Common myeloid progenitor, CD34-positive (primary cell): ENCODE data around the gene ZBTB17.

ENCODE experiments used
- CTCF ChIA-PET: fragments of 350-600 bp; sonication (Branson Sonifier 250); formaldehyde crosslinking; loops from one replicate; lab custom pipeline; 2021; ENCODE audit warnings: antibody characterized with exemption; lab: Charles Lee
- POLR2A ChIA-PET: fragments of 350-600 bp; sonication (Branson Sonifier 250); formaldehyde crosslinking; loops from one replicate; lab custom pipeline; 2021; ENCODE audit warnings: antibody characterized with exemption; lab: Charles Lee
- DNase-seq, 3 donors: peaks; one replicate each; pipeline versions ENCODE4 v3.0.0 to v3.0.0-alpha.2; 2013
- H3K27ac ChIP-seq, 2 experiments: 1 replicate in 1 of 2; 2 replicates in 1 of 2; pipeline ENCODE4 v1.7.0; 2013; ENCODE audit warnings: inconsistent platforms in 2 of 2, low read length in 2 of 2, mild to moderate bottlenecking in 2 of 2, low read depth in 1 of 2, moderate library complexity in 1 of 2; ENCODE audit not compliant: severe bottlenecking in 2 of 2, insufficient read depth in 1 of 2, poor library complexity in 1 of 2
- H3K27me3 ChIP-seq, 5 experiments: replicated peaks in 2 of 5; 1 replicate in 3 of 5; 2 replicates in 2 of 5; pipeline versions ENCODE4 v1.6.1 to v1.7.0; 2013; ENCODE audit warnings: low read length in 4 of 5, mild to moderate bottlenecking in 2 of 5, moderate library complexity in 2 of 5, inconsistent platforms in 1 of 5; ENCODE audit not compliant: insufficient read depth in 5 of 5, control insufficient read depth in 4 of 5
- H3K36me3 ChIP-seq, 4 experiments: 1 replicate in 2 of 4; 2 replicates in 2 of 4; pipeline versions ENCODE4 v1.6.1 to v1.7.0; 2013; ENCODE audit warnings: low read length in 3 of 4, control low read depth in 1 of 4, mild to moderate bottlenecking in 1 of 4; ENCODE audit not compliant: control insufficient read depth in 4 of 4, insufficient read depth in 4 of 4
- H3K4me1 ChIP-seq, 4 experiments: 1 replicate in 3 of 4; 2 replicates in 1 of 4; pipeline versions ENCODE4 v1.6.1 to v1.7.1; 2013; ENCODE audit warnings: low read length in 3 of 4, mild to moderate bottlenecking in 3 of 4, control low read depth in 1 of 4, inconsistent platforms in 1 of 4, moderate library complexity in 1 of 4; ENCODE audit not compliant: control insufficient read depth in 4 of 4, insufficient read depth in 4 of 4; ENCODE audit errors: control extremely low read depth in 1 of 4
- H3K4me3 ChIP-seq, 7 experiments: 1 replicate in 4 of 7; 2 replicates in 3 of 7; pipeline versions ENCODE4 v1.5.1 to v1.7.0; 2013; ENCODE audit warnings: mild to moderate bottlenecking in 7 of 7, low read length in 6 of 7, moderate library complexity in 6 of 7, inconsistent platforms in 2 of 7, low read depth in 2 of 7, control low read depth in 1 of 7; ENCODE audit not compliant: insufficient read depth in 4 of 7, control insufficient read depth in 1 of 7; ENCODE audit errors: extremely low read depth in 1 of 7
- H3K9me3 ChIP-seq, 5 experiments: 1 replicate in 4 of 5; 2 replicates in 1 of 5; pipeline versions ENCODE4 v1.6.1 to v1.7.1; 2013; ENCODE audit warnings: low read length in 4 of 5, mild to moderate bottlenecking in 2 of 5, inconsistent platforms in 1 of 5, low read depth in 1 of 5, moderate library complexity in 1 of 5; ENCODE audit not compliant: control insufficient read depth in 4 of 5, insufficient read depth in 2 of 5; ENCODE audit errors: control extremely low read depth in 1 of 5
- WGBS: methylation state at CpG from one replicate; pipeline ENCODE4 v1.1.5; 2013; ENCODE audit not compliant: insufficient coverage; 5-methylcytosine and 5-hydroxymethylcytosine counted together

ZBTB17 gene

DNA sequence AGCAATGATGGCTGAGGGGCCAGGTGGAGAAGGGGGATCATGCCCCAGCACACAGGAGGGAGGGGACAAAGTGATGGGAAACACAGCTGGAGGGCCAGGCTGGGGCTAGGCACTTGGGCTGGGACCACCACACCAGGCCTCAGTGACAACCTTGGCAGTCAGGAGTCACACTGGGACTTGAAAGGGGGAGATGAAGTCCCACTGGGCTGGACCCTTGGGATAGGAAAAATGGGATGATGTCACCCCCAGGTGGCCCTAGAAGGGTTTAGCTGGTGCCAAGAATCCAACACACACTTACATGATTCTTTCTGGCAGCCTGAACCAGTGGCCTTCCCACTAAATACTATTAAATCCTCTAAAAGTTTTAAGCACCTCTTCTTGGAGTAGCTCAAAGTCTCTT, 17.1 kb downstream of the ZBTB17 start:
- H3K9me3 ChIP-seq = no peaks in the 10 kb centered on the region
- ChIA-PET CTCF (interaction anchor here (1.1 to 2.1 kb wide), 5 partner anchors 17 to 156 kb away, joined by 3 to 5 read pairs (median 4); partner anchors contain the start of genes SPEN and ZBTB17), POLR2A (no interaction called here)
- no peaks in the 10 kb centered on the region for H3K27me3 ChIP-seq
- no peak overlapping the region for H3K4me3 ChIP-seq
- H3K4me1 ChIP-seq = peaks cover 7 to 46% (median 24%) of the 10 kb centered on the region in 4 experiments
- H3K27ac ChIP-seq = no peak overlapping the region
- H3K36me3 ChIP-seq = peaks cover 0 to 7% (median 4%) of the 10 kb centered on the region in 4 experiments
- DNase-seq = no peak

- WGBS = 89% methylated on average over 3 of the region's 5 CpGs
- Histone ChIP-seq H3K36me3 (peaks cover 0 to 10% (median 4%) of the 10 kb centered on the region in 4 experiments), H3K4me1 (peaks cover 7 to 53% (median 27%) of the 10 kb centered on the region in 4 experiments), H3K27ac (peak overlapping the region in 1 of 2 experiments; percentile 55), H3K27me3 (no peaks in the 10 kb centered on the region), H3K4me3 (no peak overlapping the region), H3K9me3 (no peaks in the 10 kb centered on the region)
- no peak for DNase-seq
- ChIA-PET POLR2A (no interaction called here), CTCF (interaction anchor here (0.6 to 2.1 kb wide), 3 partner anchors 27 to 111 kb away, joined by 4 to 5 read pairs (median 5); partner anchors contain the start of gene SPEN)
These were observed 17.8 kb downstream of the ZBTB17 start for GRCh38 chr1:15958111-15958510.

- no peaks in the 10 kb centered on the region for H3K27me3 ChIP-seq
- POLR2A ChIA-PET = interaction anchor here (0.6 kb wide), 1 partner anchor 215 kb away, joined by 6 read pairs; no protein-coding TSS in a partner anchor
- peaks cover 8 to 58% (median 34%) of the 10 kb centered on the region in 4 experiments for H3K4me1 ChIP-seq
- no peaks in the 10 kb centered on the region for H3K9me3 ChIP-seq
- peaks cover 0 to 13% (median 4%) of the 10 kb centered on the region in 4 experiments for H3K36me3 ChIP-seq
- H3K27ac ChIP-seq = peak overlapping the region in 1 of 2 experiments; percentile 55
- no peak overlapping the region for H3K4me3 ChIP-seq
- DNase-seq = no peak
- CTCF ChIA-PET = interaction anchor here (0.6 to 1.5 kb wide), 2 partner anchors 51 to 142 kb away, joined by 3 to 5 read pairs; no protein-coding TSS in a partner anchor
- WGBS = 82% methylated on average over 13 of the region's 15 CpGs
These were observed 18.4 kb downstream of the ZBTB17 start for GRCh38 chr1:15957221-15958095.

- CTCF ChIA-PET = interaction anchor here (1.2 to 1.3 kb wide), 2 partner anchors 10 to 19 kb away, joined by 3 read pairs; no protein-coding TSS in a partner anchor
- Histone ChIP-seq H3K36me3 (peaks cover 0 to 16% (median 0%) of the 10 kb centered on the region in 4 experiments), H3K27me3 (no peaks in the 10 kb centered on the region), H3K4me3 (no peak overlapping the region), H3K9me3 (no peaks in the 10 kb centered on the region), H3K27ac (peak overlapping the region in 1 of 2 experiments; percentile 41), H3K4me1 (peaks cover 12 to 71% (median 46%) of the 10 kb centered on the region in 4 experiments)
- peak in 2 of 3 donors; percentile 52 to 61 for DNase-seq
- POLR2A ChIA-PET = no interaction called here
These were observed 19.8 kb downstream of the ZBTB17 start for GRCh38 chr1:15956150-15956549.

GRCh38 chr1:15955552-15955951, 20.3 kb downstream of the ZBTB17 start:
- ChIA-PET CTCF (interaction anchor here (1.2 to 1.3 kb wide), 2 partner anchors 11 to 19 kb away, joined by 3 read pairs; no protein-coding TSS in a partner anchor), POLR2A (no interaction called here)
- peaks cover 0 to 18% (median 0%) of the 10 kb centered on the region in 4 experiments for H3K36me3 ChIP-seq
- H3K27me3 ChIP-seq = no peaks in the 10 kb centered on the region
- H3K27ac ChIP-seq = no peak overlapping the region
- DNase-seq = no peak
- WGBS = 100% methylated on average over 1 of the region's 2 CpGs
- H3K9me3 ChIP-seq = no peaks in the 10 kb centered on the region
- peaks cover 12 to 76% (median 52%) of the 10 kb centered on the region in 4 experiments for H3K4me1 ChIP-seq
- no peak overlapping the region for H3K4me3 ChIP-seq

DNA sequence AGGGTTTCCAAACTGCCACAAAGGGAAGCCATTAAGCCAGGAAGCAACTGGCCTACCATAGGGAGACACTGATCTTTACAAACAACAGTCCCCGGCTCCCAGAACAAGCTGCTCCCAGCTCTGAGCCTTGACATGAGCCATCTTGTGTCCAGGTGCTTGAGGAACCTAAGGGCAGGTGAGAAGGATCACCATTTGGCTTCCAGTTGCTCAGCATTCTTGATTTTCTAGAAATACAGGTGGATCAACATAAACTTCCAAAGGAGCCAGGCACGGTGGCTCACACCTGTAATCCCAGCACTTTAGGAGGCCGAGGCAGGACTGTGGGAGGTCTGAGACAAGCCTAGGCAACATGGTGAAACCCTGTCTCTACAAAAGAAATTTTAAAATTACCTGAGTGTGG, 21.6 kb downstream of the ZBTB17 start:
- peaks cover 0 to 21% (median 0%) of the 10 kb centered on the region in 4 experiments for H3K36me3 ChIP-seq
- CTCF ChIA-PET = no interaction called here
- H3K9me3 ChIP-seq = no peaks in the 10 kb centered on the region
- peaks cover 12 to 81% (median 62%) of the 10 kb centered on the region in 4 experiments for H3K4me1 ChIP-seq
- WGBS = 100% methylated on average over 2 of the region's 3 CpGs
- POLR2A ChIA-PET = no interaction called here
- H3K4me3 ChIP-seq = peak overlapping the region in 2 of 7 experiments; percentile 25 to 28
- H3K27ac ChIP-seq = peak overlapping the region; percentile 74 to 89
- DNase-seq = no peak
- no peaks in the 10 kb centered on the region for H3K27me3 ChIP-seq
